ENCODE results near the gene LRRC8C. TPM values are rescaled to one million over a fixed set of nuclear protein-coding genes. Genes with fewer than 3 reads are reported as not detected.

LRRC8C gene
- total and polyA plus RNA-seq, 2 of the 8 experiments (the other 6 are each of a cell fraction or from before 2014, with no cell fraction given): 1.1 to 2.1 TPM

DNA sequence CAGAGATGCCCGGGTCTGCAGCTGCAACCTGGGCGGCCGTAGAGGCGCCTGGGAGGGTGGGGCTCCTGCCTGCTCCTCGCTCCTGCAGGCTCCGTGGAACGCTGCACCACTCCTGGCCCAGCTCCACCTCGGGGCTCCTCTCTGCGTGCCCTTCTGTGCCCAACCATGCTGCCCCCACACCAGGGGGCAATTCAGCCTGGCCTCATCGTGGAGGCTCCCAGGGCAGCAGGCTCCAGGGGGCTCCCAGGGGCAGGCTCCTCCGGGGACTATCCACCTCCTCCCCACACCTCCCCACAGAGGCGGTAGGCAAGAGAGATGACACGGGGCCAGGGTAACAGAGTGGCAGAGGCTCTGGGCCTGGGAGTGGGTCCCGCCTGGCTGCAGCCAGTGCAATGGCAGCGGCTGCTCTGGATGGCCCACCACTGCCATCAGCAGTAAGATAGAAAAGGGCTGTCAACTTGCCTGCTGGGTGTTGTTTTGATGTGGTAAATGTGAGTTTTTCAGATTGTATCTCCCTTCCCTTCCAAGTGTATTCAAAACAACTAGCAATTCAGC, 22.4 kb upstream of the LRRC8C start:
- H3K4me2 ChIP-seq (ENCODE audit: insufficient read depth in 1 of 2, low read depth in 2 of 2, low read length in 2 of 2): no peak overlapping the region
- H3K56ac ChIP-seq (replicated peaks; ENCODE audit: insufficient read length, low read depth, low read length): no peak overlapping the region
- no peaks in the 10 kb centered on the region for H3K9me3 ChIP-seq (ENCODE audit: insufficient read depth in 2 of 2, low read depth in 1 of 2, low read length in 1 of 2)
- H3K27me3 ChIP-seq (replicated peaks in 1 of 4; ENCODE audit: control insufficient read depth in 3 of 4, extremely low read depth in 1 of 4, insufficient read depth in 3 of 4, low read length in 3 of 4): no peaks in the 10 kb centered on the region; a peak in 1 of 7 replicates
- no peak overlapping the region for H3K14ac ChIP-seq (ENCODE audit: insufficient read length)
- H4K91ac ChIP-seq (replicated peaks; ENCODE audit: insufficient read length, low read length): no peak overlapping the region
- FAIRE-seq (no peak), DNase-seq (ENCODE audit: low read depth in 1 of 2, low spot score in 2 of 2) (no peak)
- H3K79me2 ChIP-seq (ENCODE audit: control insufficient read depth in 1 of 2, insufficient read depth in 2 of 2, low read length in 2 of 2): no peaks in the 10 kb centered on the region
- no peak overlapping the region for H3K18ac ChIP-seq (ENCODE audit: extremely low read depth, low read length)
- H3K4ac ChIP-seq (replicated peaks; ENCODE audit: insufficient read length, low read depth, low read length): no peak overlapping the region
- H2BK12ac ChIP-seq (ENCODE audit: low read depth, low read length): no peak overlapping the region
- no peak overlapping the region for H2BK20ac ChIP-seq (ENCODE audit: low read length)
- H3K36me3 ChIP-seq (ENCODE audit: control insufficient read depth in 2 of 4, insufficient read depth in 4 of 4, low read length in 3 of 4): no peaks in the 10 kb centered on the region
- no peak overlapping the region for H3K27ac ChIP-seq (ENCODE audit: low read depth, low read length)
- H3K79me1 ChIP-seq (ENCODE audit: low read depth, low read length): no peaks in the 10 kb centered on the region; the same call in 1 of the 2 replicates
- no peak overlapping the region for H3K4me3 ChIP-seq (ENCODE audit: extremely low read depth in 1 of 4, insufficient read depth in 2 of 4, low read depth in 3 of 4, low read length in 4 of 4)
- no peak for TF ChIP-seq SP2 (IDR thresholded peaks at IDR 0.05; ENCODE audit: low read length)
- peak in 1 of 2 experiments; percentile 3; a peak in 2 of 4 replicates for TF ChIP-seq RAD21 (IDR thresholded peaks at IDR 0.05 in 1 of 2, conservative IDR thresholded peaks at IDR 0.05 in 1 of 2; ENCODE audit: low read depth in 2 of 2, low read length in 2 of 2)
- H3K9ac ChIP-seq (replicated peaks in 1 of 4; ENCODE audit: extremely low read depth in 1 of 4, low read depth in 3 of 4, low read length in 3 of 4): no peak overlapping the region
- H4K8ac ChIP-seq (ENCODE audit: extremely low read depth, insufficient read depth, low read length): no peak overlapping the region
- ChIA-PET POLR2A (ENCODE audit: partially characterized antibody) (no interaction called here), CTCF (ENCODE audit: partially characterized antibody) (interaction anchor here (0.6 to 3.7 kb wide), 5 partner anchors 14 to 153 kb away, joined by 3 to 18 read pairs (median 4); no protein-coding TSS in a partner anchor)
- H2BK15ac ChIP-seq (ENCODE audit: low read length): no peak overlapping the region
- H4K20me1 ChIP-seq (replicated peaks in 1 of 2; ENCODE audit: control insufficient read depth in 1 of 2, insufficient read depth in 2 of 2, low read length in 2 of 2): no peaks in the 10 kb centered on the region
- no peak overlapping the region for H2AK5ac ChIP-seq (ENCODE audit: low read depth, low read length)
- H2AFZ ChIP-seq (ENCODE audit: low read length): no peak overlapping the region
- H4K5ac ChIP-seq (ENCODE audit: insufficient read length, low read depth, low read length): no peak overlapping the region
- no peak overlapping the region for H2BK5ac ChIP-seq (ENCODE audit: low read depth, low read length)
- H3K23me2 ChIP-seq (ENCODE audit: low read depth, low read length): no peaks in the 10 kb centered on the region
- no peak overlapping the region for H2BK120ac ChIP-seq (replicated peaks; ENCODE audit: low read depth, low read length)
- no peak overlapping the region for H3K23ac ChIP-seq (ENCODE audit: insufficient read length)
- 89% methylated on average over 15 of the region's 15 CpGs; no CpG with 5 or more reads in 1 of the 2 experiments for WGBS, 2 experiments (ENCODE audit: extremely low coverage in 1 of 2, insufficient coverage in 1 of 2, insufficient read length in 1 of 2, insufficient replicate concordance in 2 of 2, low coverage in 1 of 2, low lambda C conversion rate in 2 of 2, missing lambda C conversion rate in 1 of 2)
- H3K4me1 ChIP-seq (replicated peaks in 1 of 4; ENCODE audit: control insufficient read depth in 3 of 4, insufficient read depth in 4 of 4, low read length in 3 of 4): no peaks in the 10 kb centered on the region

Data from H1 (cell line).